OCI-LY1 (cell line): Measurements from ENCODE around the gene TDO2.

Experiments used
- H2AFZ ChIP-seq: fragments of 200-600 bp; sonication (generic), shearing (Covaris generic); 2 replicates; pipeline ENCODE4 v1.6.0; 2014; ENCODE audit warnings: antibody characterized with exemption, mild to moderate bottlenecking, low read length
- H3F3A ChIP-seq: fragments of 200-600 bp; sonication (generic), shearing (Covaris generic); 2 replicates; pipeline ENCODE4 v1.6.0; 2014; ENCODE audit warnings: mild to moderate bottlenecking, antibody characterized with exemption, low read length, moderate library complexity; ENCODE audit not compliant: insufficient read depth
- H3K27ac ChIP-seq: fragments of 200-600 bp; sonication (generic); 2 replicates; pipeline ENCODE4 v1.5.1; 2014; ENCODE audit warnings: low read length, mixed run types, mild to moderate bottlenecking, low read depth; ENCODE audit not compliant: poor library complexity, severe bottlenecking
- H3K27me3 ChIP-seq: fragments of 200-600 bp; sonication (generic); 2 replicates; pipeline ENCODE4 v1.6.0; 2014; ENCODE audit warnings: antibody characterized with exemption, mild to moderate bottlenecking, low read length, moderate library complexity; ENCODE audit not compliant: insufficient read depth
- H3K36me3 ChIP-seq: fragments of 200-600 bp; sonication (generic); 2 replicates; pipeline ENCODE4 v1.6.1; 2014; ENCODE audit warnings: mild to moderate bottlenecking, antibody characterized with exemption, low read length, moderate library complexity, mixed read lengths; ENCODE audit not compliant: insufficient read depth
- H3K4me1 ChIP-seq: fragments of 200-600 bp; sonication (generic); 2 replicates; pipeline ENCODE4 v1.5.1; 2014; ENCODE audit warnings: mild to moderate bottlenecking, low read length, moderate library complexity; ENCODE audit not compliant: insufficient read depth, severe bottlenecking
- H3K4me2 ChIP-seq: fragments of 200-600 bp; sonication (generic), shearing (Covaris generic); 2 replicates; pipeline ENCODE4 v1.6.1; 2014; ENCODE audit warnings: low read length
- H3K4me3 ChIP-seq: fragments of 200-600 bp; sonication (generic); 2 replicates; pipeline ENCODE4 v1.5.1; 2014; ENCODE audit warnings: low read length, low read depth, mild to moderate bottlenecking, mixed read lengths; ENCODE audit not compliant: poor library complexity, severe bottlenecking
- H3K79me2 ChIP-seq: fragments of 200-600 bp; shearing (Covaris generic); 2 replicates; pipeline ENCODE4 v1.6.1; 2016; ENCODE audit warnings: mixed run types, low read length, mixed read lengths; ENCODE audit not compliant: insufficient read depth
- H3K9ac ChIP-seq: fragments of 200-600 bp; sonication (generic), shearing (Covaris generic); 2 replicates; pipeline ENCODE4 v1.6.1; 2014; ENCODE audit warnings: mild to moderate bottlenecking, low read length, mixed read lengths
- H3K9me2 ChIP-seq: fragments of 200-600 bp; sonication (generic), shearing (Covaris generic); 2 replicates; pipeline ENCODE4 v1.6.1; 2014; ENCODE audit warnings: low read depth, mild to moderate bottlenecking, low read length, mixed read lengths
- H3K9me3 ChIP-seq: fragments of 200-600 bp; shearing (Covaris generic); 2 replicates; pipeline ENCODE4 v1.6.1; 2014; ENCODE audit warnings: low read length, mixed read lengths
- H4K20me1 ChIP-seq: fragments of 200-600 bp; sonication (generic), shearing (Covaris generic); 2 replicates; pipeline ENCODE4 v1.6.0; 2016; ENCODE audit warnings: mild to moderate bottlenecking, low read length; ENCODE audit not compliant: insufficient read depth
- EZH2 ChIP-seq: fragments of 200-600 bp; sonication (generic), shearing (Covaris generic); IDR thresholded peaks from 2 replicates; pipeline ENCODE4 v1.8.0; 2017; ENCODE audit warnings: borderline replicate concordance, mixed run types, mild to moderate bottlenecking, antibody characterized with exemption, low read length, moderate library complexity, mixed read lengths
- TF ChIP-seq, protein P1 (sequence below): fragments of 200-600 bp; sonication (generic), shearing (Covaris generic); IDR thresholded peaks from 2 replicates; pipeline ENCODE4 v1.5.1; 2017; ENCODE audit warnings: mild to moderate bottlenecking, antibody characterized with exemption, low read length, moderate library complexity, mixed read lengths

TDO2 gene

DNA sequence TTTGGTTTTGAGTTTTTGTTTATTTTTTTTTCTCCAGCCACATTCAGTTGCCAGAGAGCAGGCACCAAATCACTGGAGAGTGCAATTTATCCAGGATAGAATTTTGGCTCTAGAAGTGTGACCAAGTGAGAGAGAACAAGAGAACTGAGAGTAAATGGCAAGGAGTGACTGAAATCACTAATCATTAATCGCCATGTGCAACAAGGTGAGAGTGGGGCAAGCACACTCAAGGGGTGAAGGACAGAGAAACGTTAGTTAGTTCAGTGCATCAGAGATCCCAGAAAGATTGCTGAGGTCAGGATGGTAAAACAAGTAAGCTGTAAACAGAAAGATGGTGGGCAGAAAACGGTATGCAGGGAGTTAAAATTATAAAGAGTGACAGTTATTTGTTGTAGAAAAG, 19.6 kb upstream of the TDO2 start:
- H3K4me1 ChIP-seq: no peaks in the 10 kb centered on the region
- no peaks in the 10 kb centered on the region for H3F3A ChIP-seq
- H3K4me3 ChIP-seq: no peak overlapping the region
- H3K27me3 ChIP-seq: no peaks in the 10 kb centered on the region
- H3K36me3 ChIP-seq: no peaks in the 10 kb centered on the region
- H3K27ac ChIP-seq: no peak overlapping the region
- H3K9me2 ChIP-seq: no peaks in the 10 kb centered on the region
- no peak overlapping the region for H3K9ac ChIP-seq
- H2AFZ ChIP-seq: no peak overlapping the region
- H3K9me3 ChIP-seq: no peaks in the 10 kb centered on the region
- H3K4me2 ChIP-seq: no peak overlapping the region
- no peaks in the 10 kb centered on the region for H4K20me1 ChIP-seq
- TF ChIP-seq, protein P1, sequence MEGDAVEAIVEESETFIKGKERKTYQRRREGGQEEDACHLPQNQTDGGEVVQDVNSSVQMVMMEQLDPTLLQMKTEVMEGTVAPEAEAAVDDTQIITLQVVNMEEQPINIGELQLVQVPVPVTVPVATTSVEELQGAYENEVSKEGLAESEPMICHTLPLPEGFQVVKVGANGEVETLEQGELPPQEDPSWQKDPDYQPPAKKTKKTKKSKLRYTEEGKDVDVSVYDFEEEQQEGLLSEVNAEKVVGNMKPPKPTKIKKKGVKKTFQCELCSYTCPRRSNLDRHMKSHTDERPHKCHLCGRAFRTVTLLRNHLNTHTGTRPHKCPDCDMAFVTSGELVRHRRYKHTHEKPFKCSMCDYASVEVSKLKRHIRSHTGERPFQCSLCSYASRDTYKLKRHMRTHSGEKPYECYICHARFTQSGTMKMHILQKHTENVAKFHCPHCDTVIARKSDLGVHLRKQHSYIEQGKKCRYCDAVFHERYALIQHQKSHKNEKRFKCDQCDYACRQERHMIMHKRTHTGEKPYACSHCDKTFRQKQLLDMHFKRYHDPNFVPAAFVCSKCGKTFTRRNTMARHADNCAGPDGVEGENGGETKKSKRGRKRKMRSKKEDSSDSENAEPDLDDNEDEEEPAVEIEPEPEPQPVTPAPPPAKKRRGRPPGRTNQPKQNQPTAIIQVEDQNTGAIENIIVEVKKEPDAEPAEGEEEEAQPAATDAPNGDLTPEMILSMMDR: no peak
- TF ChIP-seq EZH2: no peak
- no peaks in the 10 kb centered on the region for H3K79me2 ChIP-seq

DNA sequence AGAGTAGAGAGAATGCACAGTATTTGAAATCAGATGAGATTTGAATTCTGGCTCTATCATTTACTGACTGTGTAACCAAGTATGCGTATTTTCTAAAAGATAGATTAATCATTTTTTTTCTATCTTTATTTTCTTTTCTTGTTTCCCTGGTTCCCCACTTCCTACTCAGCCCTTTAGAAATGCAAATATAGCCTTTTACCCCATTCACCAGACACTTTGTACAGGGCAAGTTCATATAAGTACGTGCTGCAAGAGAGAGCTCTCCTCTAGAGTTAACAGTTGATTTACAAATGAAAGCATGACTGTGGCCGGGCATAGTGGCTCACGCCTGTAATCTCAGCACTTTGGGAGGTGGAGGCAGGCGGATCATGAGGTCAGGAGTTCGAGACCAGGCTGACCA, 17.8 kb upstream of the TDO2 start:
- H3K79me2 ChIP-seq: no peaks in the 10 kb centered on the region
- no peak overlapping the region for H3K4me3 ChIP-seq
- no peaks in the 10 kb centered on the region for H3K27me3 ChIP-seq
- no peaks in the 10 kb centered on the region for H4K20me1 ChIP-seq
- H3K27ac ChIP-seq: no peak overlapping the region
- H2AFZ ChIP-seq: no peak overlapping the region
- H3K36me3 ChIP-seq: no peaks in the 10 kb centered on the region
- H3K9ac ChIP-seq: no peak overlapping the region
- no peaks in the 10 kb centered on the region for H3K9me3 ChIP-seq
- no peaks in the 10 kb centered on the region for H3F3A ChIP-seq
- H3K4me2 ChIP-seq: no peak overlapping the region
- H3K4me1 ChIP-seq: no peaks in the 10 kb centered on the region
- TF ChIP-seq, protein P1: no peak
- TF ChIP-seq EZH2: no peak
- no peaks in the 10 kb centered on the region for H3K9me2 ChIP-seq

DNA sequence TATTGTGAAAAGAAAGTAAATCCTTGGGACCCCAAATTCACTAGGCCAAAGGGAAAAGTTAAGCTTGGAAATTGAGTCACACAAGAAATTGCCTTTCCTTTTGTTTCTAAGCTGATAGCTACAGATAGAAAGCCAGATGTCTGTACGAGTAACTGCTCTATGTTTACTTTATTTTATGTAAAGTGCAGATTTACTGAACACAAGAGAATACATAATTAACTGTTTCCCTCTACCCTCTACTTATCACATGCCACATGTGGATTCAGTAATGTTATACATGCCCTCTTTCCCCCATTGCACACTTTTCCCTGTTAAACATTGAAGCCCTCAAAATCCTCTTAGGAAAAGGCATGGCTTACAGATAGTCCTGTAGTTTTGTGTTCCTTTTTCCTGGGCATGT, 16.5 kb upstream of the TDO2 start:
- Histone ChIP-seq H4K20me1 (no peaks in the 10 kb centered on the region), H3K36me3 (no peaks in the 10 kb centered on the region), H3K27me3 (no peaks in the 10 kb centered on the region), H3K79me2 (no peaks in the 10 kb centered on the region), H3K9ac (no peak overlapping the region), H3K27ac (no peak overlapping the region), H3K4me3 (no peak overlapping the region), H3K9me3 (no peaks in the 10 kb centered on the region), H3F3A (no peaks in the 10 kb centered on the region), H3K4me1 (no peaks in the 10 kb centered on the region), H3K9me2 (no peaks in the 10 kb centered on the region), H3K4me2 (no peak overlapping the region), H2AFZ (no peak overlapping the region)
- TF ChIP-seq EZH2: no peak
- TF ChIP-seq, protein P1: no peak
